ENCODE results near the gene ZNF71. TPM values are rescaled to one million over a fixed set of nuclear protein-coding genes. Genes with fewer than 3 reads are reported as not detected.

The ZNF71 gene
- 0.07 and 0.47 TPM in 2 replicates for polyA plus RNA-seq

DNA sequence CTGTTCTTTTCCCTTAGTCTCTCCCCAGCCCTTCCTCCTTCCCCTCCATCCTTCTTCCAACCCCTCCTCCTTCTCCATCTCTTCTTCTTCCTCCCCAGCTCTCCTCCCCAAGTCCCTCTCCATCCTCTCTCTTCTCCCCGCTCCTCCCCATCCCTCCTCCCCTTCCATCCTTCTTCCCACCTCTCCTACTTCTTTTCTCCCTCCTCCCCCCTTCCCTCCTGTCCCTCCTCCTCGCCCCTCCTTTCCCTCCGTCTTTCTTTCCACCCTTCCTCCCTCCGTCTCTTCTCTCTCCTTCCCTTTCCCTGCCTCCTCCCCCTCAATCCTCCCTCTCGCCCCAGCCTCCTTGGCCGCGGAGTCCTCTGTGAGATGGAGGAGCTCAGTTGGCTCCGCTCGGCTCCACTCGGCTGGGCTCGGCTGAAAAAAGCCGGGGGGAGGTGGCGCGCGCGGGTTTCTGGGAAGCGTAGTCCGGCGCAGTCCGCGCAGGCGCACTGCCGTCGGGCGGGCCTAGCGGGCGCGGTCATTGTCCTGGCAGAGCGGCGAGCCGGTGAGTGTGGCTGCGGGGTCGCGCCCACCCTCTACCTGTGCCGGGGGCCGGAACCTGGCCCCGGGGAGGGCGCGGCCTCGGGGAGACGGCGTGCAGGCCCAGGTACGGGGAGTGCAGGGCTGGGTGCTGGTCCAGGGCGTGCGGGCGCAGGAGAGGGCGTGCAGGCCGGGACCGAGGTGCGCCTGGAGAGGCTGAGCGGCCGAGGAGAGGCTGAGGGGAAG, at the start of gene ZNF71:
TSS of gene ZNF71 (plus strand) at position 520 of the 765 bp plus-strand sequence. CDS start 6,257 bp downstream, outside the sequence.

DNA sequence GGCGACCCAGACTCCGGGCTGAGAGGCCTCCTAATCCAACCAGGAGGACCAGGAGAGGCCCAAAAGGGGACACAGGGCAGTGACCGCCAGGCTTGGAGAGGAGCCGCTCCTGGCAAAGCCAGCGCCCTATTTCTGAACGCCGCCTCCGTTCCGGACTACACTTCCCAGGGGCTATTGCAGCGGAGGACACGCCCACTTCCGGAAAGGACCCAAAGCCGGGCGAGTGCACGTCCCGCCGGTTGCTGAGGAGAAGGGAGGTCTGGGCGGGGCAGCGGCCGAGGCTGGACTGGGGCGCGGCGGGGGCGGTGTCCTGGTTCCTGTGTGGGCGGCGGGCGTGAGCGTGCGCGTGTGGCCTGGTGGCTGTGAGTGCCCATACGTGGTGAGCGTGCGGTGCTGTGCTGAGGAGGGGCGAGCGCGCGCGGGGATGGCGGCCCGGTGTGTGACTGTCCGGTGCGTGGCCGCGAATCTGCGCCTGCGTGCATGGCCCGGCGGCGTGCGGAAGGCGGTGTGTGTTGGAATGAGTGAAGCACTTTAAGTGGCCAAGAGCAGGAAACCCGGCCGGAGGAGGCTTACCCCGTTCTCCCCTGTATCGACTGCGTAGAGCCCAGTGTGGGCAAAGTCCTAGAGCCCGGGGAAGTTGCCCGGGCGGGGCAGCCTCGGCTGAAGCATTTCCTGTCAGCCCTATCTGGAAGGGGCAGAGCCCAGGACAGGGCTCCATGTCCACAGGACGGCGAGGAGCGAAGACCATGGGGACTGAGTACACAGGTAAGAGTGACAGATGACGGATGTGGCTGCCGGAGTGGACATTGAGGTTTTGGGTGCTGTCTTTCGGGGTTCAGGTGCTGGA, 27.6 kb upstream of the ZNF71 start, which contains the start of gene ZNF470:
TSS of gene ZNF470 (plus strand) at position 195 of the 847 bp plus-strand sequence. CDS start 2,844 bp downstream, outside the sequence.

DNA sequence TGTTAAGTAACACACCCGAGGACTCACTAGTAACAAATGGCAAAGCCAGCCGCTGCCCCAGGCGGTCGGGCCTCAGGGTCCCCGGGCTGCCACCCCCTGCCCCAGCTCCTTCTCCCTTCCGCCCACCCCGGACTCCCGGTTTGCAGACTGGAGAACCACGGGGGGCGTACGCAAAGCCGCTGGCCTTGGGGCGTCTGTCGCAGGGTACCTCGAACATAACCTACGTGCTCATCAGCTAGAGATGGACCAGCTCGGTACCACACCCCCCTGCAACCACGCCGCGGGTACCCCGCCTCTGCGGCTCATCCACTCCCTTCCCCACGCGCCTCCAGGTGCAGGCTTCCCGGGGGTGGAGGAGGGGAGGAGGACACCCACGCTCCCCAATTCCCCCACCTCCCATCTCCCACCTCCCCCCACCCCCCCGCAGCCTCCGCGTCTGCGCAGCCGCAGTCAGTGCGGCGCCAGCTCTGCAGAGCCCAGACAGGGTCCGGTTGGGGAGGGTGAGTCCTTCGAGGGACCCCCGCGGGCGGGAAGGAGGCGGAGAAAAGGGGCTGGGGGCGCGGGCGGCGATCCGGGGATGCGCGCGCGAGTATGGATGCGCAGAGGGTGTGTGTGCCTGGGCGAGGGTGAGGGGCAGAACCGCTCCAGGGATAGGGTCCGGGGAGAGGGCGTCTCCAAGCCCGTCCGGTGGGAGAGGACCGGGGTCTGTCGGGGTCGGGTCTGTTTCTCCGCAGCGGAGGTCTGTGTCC, 47.8 kb downstream of the ZNF71 start, which contains the start of gene SMIM17:
TSS of gene SMIM17 (plus strand) at position 449 of the 749 bp plus-strand sequence. CDS start 2,509 bp downstream, outside the sequence.

DNA sequence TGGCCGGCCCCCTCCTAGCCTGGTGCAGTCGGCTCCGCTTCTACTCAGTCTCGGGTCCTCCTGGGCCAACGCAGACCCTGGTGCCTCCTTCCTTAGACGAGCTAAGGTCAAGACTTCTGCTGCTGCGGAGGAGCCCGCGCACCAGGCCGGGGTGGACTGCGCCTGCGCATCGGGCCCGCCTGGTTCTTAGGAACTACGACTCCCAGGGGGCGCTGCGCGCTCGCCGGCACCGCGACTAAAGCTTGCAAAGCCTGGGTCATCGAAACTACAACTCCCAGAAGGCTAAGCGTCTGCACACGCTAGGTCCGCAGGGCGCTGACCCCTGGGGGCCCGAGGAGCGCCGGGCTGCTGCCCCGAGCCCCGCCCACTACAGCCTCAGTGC, 76.5 kb downstream of the ZNF71 start, which contains the start of gene ZNF835:
TSS of gene ZNF835 (minus strand) at position 145 of the 382 bp plus-strand sequence. CDS start 6,559 bp downstream, outside the sequence.

Other genes starting within 250 kb of the ZNF71 start
- 4.0 and 15.3 TPM in 2 replicates for gene ZNF582, start 201.8 kb upstream of the ZNF71 start, polyA plus RNA-seq
- 10.3 and 21.9 TPM in 2 replicates for gene ZNF583, start 191.0 kb upstream of the ZNF71 start, polyA plus RNA-seq
- 15.0 and 15.1 TPM in 2 replicates for gene ZNF667, start 118.0 kb upstream of the ZNF71 start, polyA plus RNA-seq
- 3.4 and 7.1 TPM in 2 replicates for gene ZNF471, start 87.4 kb upstream of the ZNF71 start, polyA plus RNA-seq
- gene ZFP28, start 56.4 kb upstream of the ZNF71 start, polyA plus RNA-seq: 7.7 and 11.7 TPM in 2 replicates
- 12.5 and 16.9 TPM in 2 replicates for gene ZNF470, start 27.8 kb upstream of the ZNF71 start, polyA plus RNA-seq
- 3.7 TPM in 1 of 2 replicates, not detected in the other for gene SMIM17, start 47.9 kb downstream of the ZNF71 start, polyA plus RNA-seq
- 0.27 and 1.0 TPM in 2 replicates for gene ZNF835, start 76.5 kb downstream of the ZNF71 start, polyA plus RNA-seq
- gene PEG3, start 245.4 kb downstream of the ZNF71 start, polyA plus RNA-seq: 78.4 and 112 TPM in 2 replicates
- gene ZIM2, start 245.4 kb downstream of the ZNF71 start, polyA plus RNA-seq: 0.14 and 2.4 TPM in 2 replicates

All from Purkinje cell (primary cell).